ENCODE measurements around the gene OLFML3. TPM values are rescaled to one million over a fixed set of nuclear protein-coding genes. Genes with fewer than 3 reads are reported as not detected.
"Not testable (repeated sequence)": the region's sequence is repeated elsewhere in the genome, so short reads cannot be mapped to it uniquely, and the experiment has no call there.

Gene OLFML3
- total and polyA plus RNA-seq, 2 donors: 5.0 to 16.3 TPM

- 94% methylated on average over 4 of the region's 4 CpGs for WGBS
- H3K27ac ChIP-seq (ENCODE audit: low read depth in 1 of 2, low read length in 1 of 2); H3K36me3 ChIP-seq (ENCODE audit: control insufficient read depth in 2 of 2, insufficient read depth in 2 of 2, low read length in 1 of 2); DNase-seq (ENCODE audit: low read depth in 6 of 9, low spot score in 9 of 9); H3K4me1 ChIP-seq (ENCODE audit: control insufficient read depth in 2 of 2, insufficient read depth in 2 of 2, low read length in 2 of 2); H3K27me3 ChIP-seq (ENCODE audit: control insufficient read depth in 2 of 2, insufficient read depth in 1 of 2, low read length in 1 of 2); H3K4me3 ChIP-seq (ENCODE audit: low read length in 2 of 2); H3K9me3 ChIP-seq (ENCODE audit: control insufficient read depth in 2 of 2, insufficient read depth in 1 of 2, low read length in 1 of 2): not testable (repeated sequence)
Measured at GRCh38 chr1:114006825-114007224, 27.6 kb downstream of the OLFML3 start.

- H3K27me3 ChIP-seq (ENCODE audit: control insufficient read depth in 2 of 2, insufficient read depth in 1 of 2, low read length in 1 of 2): no peaks in the 10 kb centered on the region
- WGBS: 96% methylated on average over 2 of the region's 2 CpGs
- H3K36me3 ChIP-seq (ENCODE audit: control insufficient read depth in 2 of 2, insufficient read depth in 2 of 2, low read length in 1 of 2): no peaks in the 10 kb centered on the region
- H3K9me3 ChIP-seq (ENCODE audit: control insufficient read depth in 2 of 2, insufficient read depth in 1 of 2, low read length in 1 of 2): peaks cover 0 to 3% of the 10 kb centered on the region in 2 donors
- no peak overlapping the region for H3K27ac ChIP-seq (ENCODE audit: low read depth in 1 of 2, low read length in 1 of 2)
- no peaks in the 10 kb centered on the region for H3K4me1 ChIP-seq (ENCODE audit: control insufficient read depth in 2 of 2, insufficient read depth in 2 of 2, low read length in 2 of 2)
- no peak overlapping the region for H3K4me3 ChIP-seq (ENCODE audit: low read length in 2 of 2)
- DNase-seq (ENCODE audit: low read depth in 6 of 9, low spot score in 9 of 9): no peak
Measured at GRCh38 chr1:114008480-114008941, 29.2 kb downstream of the OLFML3 start.

- Histone ChIP-seq H3K4me3 (ENCODE audit: low read length in 2 of 2) (no peak overlapping the region), H3K9me3 (ENCODE audit: control insufficient read depth in 2 of 2, insufficient read depth in 1 of 2, low read length in 1 of 2) (peaks cover 0 to 3% of the 10 kb centered on the region in 2 donors), H3K27me3 (ENCODE audit: control insufficient read depth in 2 of 2, insufficient read depth in 1 of 2, low read length in 1 of 2) (no peaks in the 10 kb centered on the region), H3K36me3 (ENCODE audit: control insufficient read depth in 2 of 2, insufficient read depth in 2 of 2, low read length in 1 of 2) (no peaks in the 10 kb centered on the region), H3K27ac (ENCODE audit: low read depth in 1 of 2, low read length in 1 of 2) (no peak overlapping the region), H3K4me1 (ENCODE audit: control insufficient read depth in 2 of 2, insufficient read depth in 2 of 2, low read length in 2 of 2) (no peaks in the 10 kb centered on the region)
- no peak for DNase-seq (ENCODE audit: low read depth in 6 of 9, low spot score in 9 of 9)
Measured at GRCh38 chr1:114008993-114009392, 29.7 kb downstream of the OLFML3 start.

- H3K9me3 ChIP-seq (ENCODE audit: control insufficient read depth in 2 of 2, insufficient read depth in 1 of 2, low read length in 1 of 2): peaks cover 0 to 3% of the 10 kb centered on the region in 2 donors
- no peak for DNase-seq (ENCODE audit: low read depth in 6 of 9, low spot score in 9 of 9)
- H3K36me3 ChIP-seq (ENCODE audit: control insufficient read depth in 2 of 2, insufficient read depth in 2 of 2, low read length in 1 of 2): no peaks in the 10 kb centered on the region
- H3K27me3 ChIP-seq (ENCODE audit: control insufficient read depth in 2 of 2, insufficient read depth in 1 of 2, low read length in 1 of 2): no peaks in the 10 kb centered on the region
- 91% methylated on average over 1 of the region's 1 CpG for WGBS
- H3K4me1 ChIP-seq (ENCODE audit: control insufficient read depth in 2 of 2, insufficient read depth in 2 of 2, low read length in 2 of 2): no peaks in the 10 kb centered on the region
- no peak overlapping the region for H3K4me3 ChIP-seq (ENCODE audit: low read length in 2 of 2)
- H3K27ac ChIP-seq (ENCODE audit: low read depth in 1 of 2, low read length in 1 of 2): no peak overlapping the region
Measured at GRCh38 chr1:114009393-114009792, 30.1 kb downstream of the OLFML3 start.

GRCh38 chr1:114010433-114011184 lies 31.3 kb downstream of the OLFML3 start:
- no peaks in the 10 kb centered on the region for H3K4me1 ChIP-seq (ENCODE audit: control insufficient read depth in 2 of 2, insufficient read depth in 2 of 2, low read length in 2 of 2)
- no peak overlapping the region for H3K27ac ChIP-seq (ENCODE audit: low read depth in 1 of 2, low read length in 1 of 2)
- H3K4me3 ChIP-seq (ENCODE audit: low read length in 2 of 2): no peak overlapping the region
- H3K27me3 ChIP-seq (ENCODE audit: control insufficient read depth in 2 of 2, insufficient read depth in 1 of 2, low read length in 1 of 2): no peaks in the 10 kb centered on the region
- peaks cover 0 to 3% of the 10 kb centered on the region in 2 donors for H3K9me3 ChIP-seq (ENCODE audit: control insufficient read depth in 2 of 2, insufficient read depth in 1 of 2, low read length in 1 of 2)
- WGBS: 76% methylated on average over 9 of the region's 9 CpGs
- no peak for DNase-seq (ENCODE audit: low read depth in 6 of 9, low spot score in 9 of 9)
- no peaks in the 10 kb centered on the region for H3K36me3 ChIP-seq (ENCODE audit: control insufficient read depth in 2 of 2, insufficient read depth in 2 of 2, low read length in 1 of 2)

- Histone ChIP-seq H3K27ac (ENCODE audit: low read depth in 1 of 2, low read length in 1 of 2) (no peak overlapping the region), H3K27me3 (ENCODE audit: control insufficient read depth in 2 of 2, insufficient read depth in 1 of 2, low read length in 1 of 2) (no peaks in the 10 kb centered on the region), H3K4me3 (ENCODE audit: low read length in 2 of 2) (no peak overlapping the region), H3K9me3 (ENCODE audit: control insufficient read depth in 2 of 2, insufficient read depth in 1 of 2, low read length in 1 of 2) (peaks cover 0 to 3% of the 10 kb centered on the region in 2 donors), H3K4me1 (ENCODE audit: control insufficient read depth in 2 of 2, insufficient read depth in 2 of 2, low read length in 2 of 2) (no peaks in the 10 kb centered on the region), H3K36me3 (ENCODE audit: control insufficient read depth in 2 of 2, insufficient read depth in 2 of 2, low read length in 1 of 2) (no peaks in the 10 kb centered on the region)
- no peak for DNase-seq (ENCODE audit: low read depth in 6 of 9, low spot score in 9 of 9)
Measured at GRCh38 chr1:114011796-114012195, 32.5 kb downstream of the OLFML3 start.

- Histone ChIP-seq H3K36me3 (ENCODE audit: control insufficient read depth in 2 of 2, insufficient read depth in 2 of 2, low read length in 1 of 2) (no peaks in the 10 kb centered on the region), H3K27me3 (ENCODE audit: control insufficient read depth in 2 of 2, insufficient read depth in 1 of 2, low read length in 1 of 2) (no peaks in the 10 kb centered on the region), H3K4me1 (ENCODE audit: control insufficient read depth in 2 of 2, insufficient read depth in 2 of 2, low read length in 2 of 2) (no peaks in the 10 kb centered on the region), H3K4me3 (ENCODE audit: low read length in 2 of 2) (no peak overlapping the region), H3K27ac (ENCODE audit: low read depth in 1 of 2, low read length in 1 of 2) (no peak overlapping the region), H3K9me3 (ENCODE audit: control insufficient read depth in 2 of 2, insufficient read depth in 1 of 2, low read length in 1 of 2) (no peaks in the 10 kb centered on the region)
- DNase-seq (ENCODE audit: low read depth in 6 of 9, low spot score in 9 of 9): no peak
- 93% methylated on average over 2 of the region's 2 CpGs for WGBS
Measured at GRCh38 chr1:114015075-114015474, 35.8 kb downstream of the OLFML3 start.

GRCh38 chr1:114019724-114020123 lies 40.5 kb downstream of the OLFML3 start:
- not testable (repeated sequence) for H3K4me3 ChIP-seq (ENCODE audit: low read length in 2 of 2); H3K9me3 ChIP-seq (ENCODE audit: control insufficient read depth in 2 of 2, insufficient read depth in 1 of 2, low read length in 1 of 2); H3K27ac ChIP-seq (ENCODE audit: low read depth in 1 of 2, low read length in 1 of 2); H3K27me3 ChIP-seq (ENCODE audit: control insufficient read depth in 2 of 2, insufficient read depth in 1 of 2, low read length in 1 of 2); H3K36me3 ChIP-seq (ENCODE audit: control insufficient read depth in 2 of 2, insufficient read depth in 2 of 2, low read length in 1 of 2); H3K4me1 ChIP-seq (ENCODE audit: control insufficient read depth in 2 of 2, insufficient read depth in 2 of 2, low read length in 2 of 2); DNase-seq (ENCODE audit: low read depth in 6 of 9, low spot score in 9 of 9)
- 95% methylated on average over 3 of the region's 3 CpGs for WGBS

- 89% methylated on average over 4 of the region's 4 CpGs for WGBS
- no peak overlapping the region for H3K27ac ChIP-seq (ENCODE audit: low read depth in 1 of 2, low read length in 1 of 2)
- H3K36me3 ChIP-seq (ENCODE audit: control insufficient read depth in 2 of 2, insufficient read depth in 2 of 2, low read length in 1 of 2): no peaks in the 10 kb centered on the region
- DNase-seq (ENCODE audit: low read depth in 6 of 9, low spot score in 9 of 9): no peak
- no peaks in the 10 kb centered on the region for H3K27me3 ChIP-seq (ENCODE audit: control insufficient read depth in 2 of 2, insufficient read depth in 1 of 2, low read length in 1 of 2)
- H3K4me1 ChIP-seq (ENCODE audit: control insufficient read depth in 2 of 2, insufficient read depth in 2 of 2, low read length in 2 of 2): no peaks in the 10 kb centered on the region
- no peak overlapping the region for H3K4me3 ChIP-seq (ENCODE audit: low read length in 2 of 2)
- no peaks in the 10 kb centered on the region for H3K9me3 ChIP-seq (ENCODE audit: control insufficient read depth in 2 of 2, insufficient read depth in 1 of 2, low read length in 1 of 2)
Measured at GRCh38 chr1:114021665-114022099, 42.4 kb downstream of the OLFML3 start.
